Sigmoid colon (tissue), 4 donors: Measurements from ENCODE around the gene PLPPR1.

Experiments
- CTCF ChIP-seq, 4 experiments: fragments of 450-650 bp in 3 of 4; fragments of 200-600 bp in 1 of 4; IDR thresholded peaks; one replicate each; pipeline ENCODE4 v1.5.1; 2016 to 2019; ENCODE audit warnings: antibody characterized with exemption in 4 of 4, mild to moderate bottlenecking in 3 of 4, moderate library complexity in 2 of 4
- EP300 ChIP-seq, 4 donors: sonication (generic); formaldehyde crosslinking; IDR thresholded peaks; one replicate each; pipeline ENCODE4 v1.6.1; 2017; ENCODE audit warnings: antibody characterized with exemption in 4 of 4
- POLR2A ChIP-seq, 2 donors: fragments of 450-650 bp; IDR thresholded peaks; one replicate each; pipeline ENCODE4 v1.6.1; 2016; ENCODE audit warnings: antibody characterized with exemption in 2 of 2, mild to moderate bottlenecking in 2 of 2, moderate library complexity in 2 of 2
- POLR2AphosphoS5 ChIP-seq, 4 donors: sonication (generic); formaldehyde crosslinking; IDR thresholded peaks; one replicate each; pipeline ENCODE4 v1.6.1; 2017; ENCODE audit warnings: antibody characterized with exemption in 4 of 4

- no peak for TF ChIP-seq CTCF (IDR thresholded peaks at IDR 0.05)
- TF ChIP-seq POLR2AphosphoS5 (IDR thresholded peaks at IDR 0.05), result no peak
- no peak for TF ChIP-seq EP300 (IDR thresholded peaks at IDR 0.05)
- no peak for TF ChIP-seq POLR2A (IDR thresholded peaks at IDR 0.05)
Measured at GRCh38 chr9:101265261-101265660, 236.7 kb downstream of the PLPPR1 start.
